H1 (cell line): Measurements from ENCODE around the gene FREM2.

ENCODE experiments used
- ATF2 ChIP-seq: IDR thresholded peaks from 2 replicates; pipeline ENCODE4 v1.6.1; 2012; ENCODE audit warnings: low read length, inconsistent platforms
- BACH1 ChIP-seq: IDR thresholded peaks from 2 replicates; pipeline ENCODE4 v1.6.1; 2012; ENCODE audit warnings: low read length, improper control_type of control experiment
- CHD2 ChIP-seq: IDR thresholded peaks from 2 replicates; pipeline ENCODE4 v1.6.1; 2012; ENCODE audit warnings: low read length, improper control_type of control experiment
- CTCF ChIP-seq, 3 experiments: IDR thresholded peaks; 1 replicate in 2 of 3; 2 replicates in 1 of 3; pipeline versions ENCODE4 v1.5.1 to v1.6.1; 2011; ENCODE audit warnings: low read length in 3 of 3, mild to moderate bottlenecking in 3 of 3, inconsistent platforms in 2 of 3, low read depth in 1 of 3, moderate library complexity in 1 of 3; ENCODE audit not compliant: insufficient read depth in 1 of 3; ENCODE audit errors: control extremely low read depth in 1 of 3
- EP300 ChIP-seq, 2 experiments: IDR thresholded peaks; 1 replicate in 1 of 2; 2 replicates in 1 of 2; pipeline ENCODE4 v1.6.1; 2011 to 2012; ENCODE audit warnings: low read depth in 2 of 2, low read length in 2 of 2, mild to moderate bottlenecking in 2 of 2, borderline replicate concordance in 1 of 2, inconsistent platforms in 1 of 2, moderate library complexity in 1 of 2
- JUN ChIP-seq: IDR thresholded peaks from 2 replicates; pipeline ENCODE4 v1.6.1; 2011; ENCODE audit warnings: low read depth, mild to moderate bottlenecking, improper control_type of control experiment, low read length
- NRF1 ChIP-seq: IDR thresholded peaks from 2 replicates; pipeline ENCODE4 v1.6.1; 2011; ENCODE audit warnings: mild to moderate bottlenecking, low read depth, low read length, improper control_type of control experiment
- POLR2AphosphoS5 ChIP-seq: IDR thresholded peaks from 2 replicates; pipeline ENCODE4 v1.6.1; 2011; ENCODE audit warnings: low read depth, low read length
- TAF1 ChIP-seq: IDR thresholded peaks from 2 replicates; pipeline ENCODE4 v1.6.1; 2011; ENCODE audit warnings: mild to moderate bottlenecking, low read depth, low read length
- TCF12 ChIP-seq: IDR thresholded peaks from 2 replicates; pipeline ENCODE4 v1.6.1; 2011; ENCODE audit warnings: low read depth, mild to moderate bottlenecking, low read length
- USF2 ChIP-seq: IDR thresholded peaks from 2 replicates; pipeline ENCODE4 v1.6.1; 2011; ENCODE audit warnings: low read length, improper control_type of control experiment
- YY1 ChIP-seq: IDR thresholded peaks from 2 replicates; pipeline ENCODE4 v1.6.1; 2011; ENCODE audit warnings: low read depth, mild to moderate bottlenecking, low read length

GRCh38 chr13:38700051-38700450 is 13.2 kb downstream of the FREM2 start:
- TF ChIP-seq ATF2, result no peak
- TF ChIP-seq USF2, result no peak
- TF ChIP-seq BACH1, result no peak
- TF ChIP-seq CTCF (IDR thresholded peaks at IDR 0.05; ENCODE audit: control extremely low read depth in 1 of 3, insufficient read depth in 1 of 3, low read depth in 1 of 3, low read length in 3 of 3), result no peak
- TF ChIP-seq NRF1, result no peak
- TF ChIP-seq JUN, result no peak
- no peak for TF ChIP-seq TAF1
- no peak for TF ChIP-seq TCF12
- no peak for TF ChIP-seq CHD2
- TF ChIP-seq EP300 (IDR thresholded peaks at IDR 0.05; ENCODE audit: borderline replicate concordance in 1 of 2, low read depth in 2 of 2, low read length in 2 of 2), result no peak
- no peak for TF ChIP-seq YY1
- TF ChIP-seq POLR2AphosphoS5, result no peak
